SK-N-MC (cell line): Measurements from ENCODE around the gene PLD1.

ENCODE experiments used
- EZH2 ChIP-seq: fragments of 200-600 bp; sonication (generic); IDR thresholded peaks from one replicate; pipeline ENCODE4 v1.6.1; 2017; ENCODE audit warnings: antibody characterized with exemption
- POLR2AphosphoS5 ChIP-seq: IDR thresholded peaks from 2 replicates; pipeline ENCODE4 v1.6.1; 2012; ENCODE audit warnings: mild to moderate bottlenecking, low read depth, low read length, borderline replicate concordance

DNA sequence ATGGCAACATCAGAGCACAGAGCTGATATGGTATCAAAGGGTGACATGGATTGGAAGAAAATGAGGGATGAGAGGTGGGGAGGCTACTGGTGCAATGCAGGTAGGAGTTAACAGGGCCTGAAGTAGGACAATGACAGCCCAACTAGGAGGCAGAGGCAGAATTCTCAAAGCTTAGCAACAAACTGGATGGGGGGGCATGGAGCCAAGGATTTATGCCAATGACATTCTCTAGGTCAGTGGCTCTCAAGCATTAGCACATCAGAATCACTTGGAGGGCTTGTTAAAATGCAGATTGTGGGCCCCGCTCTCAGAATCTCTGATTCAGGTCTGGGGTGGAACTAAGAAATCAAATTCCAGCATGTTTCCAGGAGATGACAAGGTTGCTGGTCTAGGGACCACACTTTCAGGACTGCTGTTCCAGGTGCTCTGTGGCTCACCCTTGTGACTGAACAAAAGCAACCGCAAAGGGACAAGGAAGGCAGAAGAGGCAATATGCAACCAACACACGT, 252.0 kb downstream of the PLD1 start:
- TF ChIP-seq POLR2AphosphoS5 = no peak
- no peak for TF ChIP-seq EZH2
